OCI-LY7 (cell line): ENCODE measurements around the gene DHODH. TPM values are rescaled to one million over a fixed set of nuclear protein-coding genes. Genes with fewer than 3 reads are reported as not detected.

Experiments used
- BruUV-seq: library from RNA; stranded (reverse); fragments of 400-500 nt; replicated peaks from 2 replicates; lab custom pipeline; 2021; lab: Mats Ljungman, UMichigan
- CTCF ChIA-PET: fragments of 300-600 bp; sonication (Branson Sonifier 250); formaldehyde crosslinking; loops from one replicate; lab custom pipeline; 2022; ENCODE audit warnings: antibody characterized with exemption; ENCODE audit not compliant: unreplicated experiment; lab: Charles Lee
- POLR2A ChIA-PET: fragments of 300-600 bp; sonication (Branson Sonifier 250); formaldehyde crosslinking; loops from one replicate; lab custom pipeline; 2022; ENCODE audit warnings: antibody characterized with exemption; lab: Charles Lee
- DNase-seq: peaks from one replicate; pipeline ENCODE4 v3.0.0-alpha.2; 2015; ENCODE audit warnings: low spot score
- H2AFZ ChIP-seq: fragments of 200-600 bp; sonication (generic), shearing (Covaris generic); 2 replicates; pipeline ENCODE4 v1.6.1; 2014; ENCODE audit warnings: mild to moderate bottlenecking, antibody characterized with exemption, low read length, moderate library complexity
- H3K27ac ChIP-seq: fragments of 200-600 bp; sonication (generic); 2 replicates; pipeline ENCODE4 v1.5.1; 2014; ENCODE audit warnings: mixed run types, low read depth, mild to moderate bottlenecking, moderate library complexity, low read length, inconsistent platforms; ENCODE audit not compliant: poor library complexity, severe bottlenecking
- H3K36me3 ChIP-seq: fragments of 200-600 bp; sonication (generic); 2 replicates; pipeline ENCODE4 v1.6.1; 2014; ENCODE audit warnings: mild to moderate bottlenecking, antibody characterized with exemption, low read length, moderate library complexity, mixed read lengths; ENCODE audit not compliant: insufficient read depth
- H3K4me1 ChIP-seq: fragments of 200-600 bp; sonication (generic); 2 replicates; pipeline ENCODE4 v1.5.1; 2014; ENCODE audit warnings: mild to moderate bottlenecking, low read length; ENCODE audit not compliant: insufficient read depth, poor library complexity, severe bottlenecking
- H3K4me2 ChIP-seq: fragments of 200-600 bp; sonication (generic); 2 replicates; pipeline ENCODE4 v1.6.1; 2014; ENCODE audit warnings: mild to moderate bottlenecking, low read length
- H3K4me3 ChIP-seq: fragments of 200-600 bp; sonication (generic); 2 replicates; pipeline ENCODE4 v1.5.1; 2014; ENCODE audit warnings: mild to moderate bottlenecking, low read depth, low read length; ENCODE audit not compliant: poor library complexity, severe bottlenecking
- H3K79me2 ChIP-seq: fragments of 200-600 bp; sonication (generic); 2 replicates; pipeline ENCODE4 v1.6.1; 2016; ENCODE audit warnings: low read depth, mild to moderate bottlenecking, low read length, moderate library complexity, mixed read lengths; ENCODE audit not compliant: insufficient read depth
- H3K9me2 ChIP-seq: fragments of 200-600 bp; sonication (generic); 2 replicates; pipeline ENCODE4 v1.6.1; 2016; ENCODE audit warnings: mild to moderate bottlenecking, low read length, mixed read lengths; ENCODE audit not compliant: insufficient read depth
- H3K9me3 ChIP-seq: fragments of 200-600 bp; sonication (generic); 2 replicates; pipeline ENCODE4 v1.6.1; 2014; ENCODE audit warnings: mild to moderate bottlenecking, mixed run types, low read length, mixed read lengths
- H4K20me1 ChIP-seq: fragments of 200-600 bp; sonication (generic); 2 replicates; pipeline ENCODE4 v1.6.1; 2014; ENCODE audit warnings: mild to moderate bottlenecking, antibody characterized with exemption, low read length, moderate library complexity, mixed read lengths; ENCODE audit not compliant: insufficient read depth
- EZH2phosphoT487 ChIP-seq: fragments of 200-600 bp; sonication (generic); IDR thresholded peaks from 2 replicates; pipeline ENCODE4 v1.6.1; 2018; ENCODE audit warnings: low read depth, borderline replicate concordance, mild to moderate bottlenecking, mixed run types, antibody characterized with exemption, low read length, moderate library complexity, mixed read lengths
- intact Hi-C: fragments of 100-400 bp; cut with micrococcal nuclease; formaldehyde crosslinking; loops from one replicate; pipeline ENCODE4 v1.10.0; 2022; ENCODE audit not compliant: unreplicated experiment
- total RNA-seq, 2 experiments: library from RNA; depleted of rRNA in 1 of 2; stranded (reverse); fragments of >200 nt in 1 of 2; shearing (Covaris generic) in 1 of 2; gene quantifications; 2 replicates each; pipeline ENCODE4 v1.2.3, GENCODE V29; 2014 to 2022
- TF ChIP-seq, protein P1 (sequence below): fragments of 200-600 bp; sonication (generic); conservative IDR thresholded peaks from 2 replicates; pipeline ENCODE4 v1.5.1; 2014; ENCODE audit warnings: mild to moderate bottlenecking, antibody characterized with exemption, low read length, moderate library complexity, mixed read lengths

Gene DHODH
- total RNA-seq, 2 experiments from 2014 or later: 12.3 to 20.9 TPM

DNA sequence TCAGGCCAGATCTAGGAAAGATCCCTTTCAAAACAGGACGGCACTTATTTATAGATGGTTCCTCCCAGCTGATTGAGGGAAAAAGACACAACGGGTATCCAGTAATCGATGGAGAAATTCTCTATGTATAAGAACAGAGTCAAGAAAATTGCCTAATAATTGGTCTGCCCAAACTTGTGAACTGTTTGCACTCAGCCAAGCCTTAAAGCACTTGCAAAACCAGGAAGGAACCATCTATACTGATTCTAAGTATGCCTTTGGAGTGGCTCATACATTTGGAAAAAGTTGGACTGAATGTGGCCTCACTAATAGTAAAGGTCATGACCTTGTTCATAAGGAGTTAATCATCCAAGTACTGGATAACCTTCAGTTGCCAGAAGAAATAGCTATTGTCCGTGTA, 60.4 kb downstream of the DHODH start:
- POLR2A ChIA-PET: interaction anchor here (0.5 to 0.7 kb wide), 2 partner anchors 229 to 503 kb away, joined by 3 to 5 read pairs; no protein-coding TSS in a partner anchor
- CTCF ChIA-PET: no interaction called here
- Histone ChIP-seq H3K4me3 (no peak overlapping the region), H2AFZ (no peak overlapping the region), H3K4me2 (no peak overlapping the region), H4K20me1 (no peaks in the 10 kb centered on the region), H3K9me3 (no peaks in the 10 kb centered on the region), H3K36me3 (no peaks in the 10 kb centered on the region), H3K4me1 (no peaks in the 10 kb centered on the region), H3K79me2 (no peaks in the 10 kb centered on the region), H3K9me2 (no peaks in the 10 kb centered on the region), H3K27ac (no peak overlapping the region)
- no peak for TF ChIP-seq EZH2phosphoT487
- TF ChIP-seq, protein P1, sequence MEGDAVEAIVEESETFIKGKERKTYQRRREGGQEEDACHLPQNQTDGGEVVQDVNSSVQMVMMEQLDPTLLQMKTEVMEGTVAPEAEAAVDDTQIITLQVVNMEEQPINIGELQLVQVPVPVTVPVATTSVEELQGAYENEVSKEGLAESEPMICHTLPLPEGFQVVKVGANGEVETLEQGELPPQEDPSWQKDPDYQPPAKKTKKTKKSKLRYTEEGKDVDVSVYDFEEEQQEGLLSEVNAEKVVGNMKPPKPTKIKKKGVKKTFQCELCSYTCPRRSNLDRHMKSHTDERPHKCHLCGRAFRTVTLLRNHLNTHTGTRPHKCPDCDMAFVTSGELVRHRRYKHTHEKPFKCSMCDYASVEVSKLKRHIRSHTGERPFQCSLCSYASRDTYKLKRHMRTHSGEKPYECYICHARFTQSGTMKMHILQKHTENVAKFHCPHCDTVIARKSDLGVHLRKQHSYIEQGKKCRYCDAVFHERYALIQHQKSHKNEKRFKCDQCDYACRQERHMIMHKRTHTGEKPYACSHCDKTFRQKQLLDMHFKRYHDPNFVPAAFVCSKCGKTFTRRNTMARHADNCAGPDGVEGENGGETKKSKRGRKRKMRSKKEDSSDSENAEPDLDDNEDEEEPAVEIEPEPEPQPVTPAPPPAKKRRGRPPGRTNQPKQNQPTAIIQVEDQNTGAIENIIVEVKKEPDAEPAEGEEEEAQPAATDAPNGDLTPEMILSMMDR: no peak
- intact Hi-C loops: no loop called here
- no peak for DNase-seq
- BruUV-seq: no TSS peak

DNA sequence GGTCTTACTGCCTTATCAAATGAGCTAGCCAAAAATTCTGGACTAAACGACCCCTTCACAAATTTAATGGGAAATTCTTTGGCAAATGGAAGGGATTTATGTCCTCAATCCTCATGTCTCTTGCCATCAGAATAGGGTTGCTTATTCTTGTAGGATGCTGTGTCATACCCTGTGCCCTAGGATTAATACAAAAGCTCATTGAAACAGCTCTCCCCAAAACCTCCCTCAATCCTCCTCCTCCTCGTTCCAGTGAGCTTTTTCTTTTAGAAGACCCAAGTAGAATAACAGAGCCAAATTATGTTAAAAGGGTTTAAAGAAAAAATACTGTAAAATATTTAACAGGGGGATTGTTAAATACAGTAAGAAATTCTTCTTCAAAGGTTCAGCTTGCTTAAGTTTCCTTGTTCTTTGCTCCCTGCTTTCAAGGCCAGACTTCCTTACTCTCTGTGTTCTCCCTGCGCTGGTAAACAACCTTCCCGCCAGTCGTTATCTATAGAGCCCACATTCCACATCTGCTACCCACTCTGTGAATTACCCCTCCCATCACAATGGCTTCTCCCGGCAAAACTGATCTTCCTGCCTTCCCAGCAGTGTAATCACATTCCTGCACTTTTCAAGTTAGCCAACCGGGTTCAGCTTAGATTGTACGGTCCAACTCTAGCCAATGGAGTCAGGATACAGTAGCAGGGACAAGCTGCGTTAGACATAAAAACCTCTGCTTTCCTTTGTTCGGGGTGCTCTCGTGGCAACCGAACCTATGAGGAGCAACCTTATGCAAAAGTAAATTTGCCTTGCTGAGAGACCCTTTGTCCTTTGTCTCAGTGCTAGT, 64.2 kb downstream of the DHODH start:
- TF ChIP-seq EZH2phosphoT487: no peak
- TF ChIP-seq, protein P1: no peak
- no TSS peak for BruUV-seq
- Histone ChIP-seq H3K9me3 (no peaks in the 10 kb centered on the region), H3K27ac (no peak overlapping the region), H3K36me3 (no peaks in the 10 kb centered on the region), H3K79me2 (no peaks in the 10 kb centered on the region), H3K4me1 (no peaks in the 10 kb centered on the region), H3K9me2 (no peaks in the 10 kb centered on the region), H4K20me1 (no peaks in the 10 kb centered on the region), H3K4me3 (no peak overlapping the region), H3K4me2 (no peak overlapping the region), H2AFZ (no peak overlapping the region)
- DNase-seq: no peak
- ChIA-PET POLR2A (interaction anchor here (1.6 to 2.2 kb wide), 2 partner anchors 14 to 20 kb away, joined by 3 to 7 read pairs; no protein-coding TSS in a partner anchor), CTCF (no interaction called here)
- intact Hi-C loops: no loop called here
